HG03066 (cell line): ENCODE results near the gene GLRX.
"Not testable (repeated sequence)": the region's sequence is repeated elsewhere in the genome, so short reads cannot be mapped to it uniquely, and the experiment has no call there.

ENCODE experiments used
- ATAC-seq: cut with Tn5 transposase; IDR thresholded peaks from one replicate; pipeline ENCODE4 v1.9.1; 2021; ENCODE audit warnings: low read depth; ENCODE audit not compliant: unreplicated experiment

The GLRX gene

GRCh38 chr5:95832664-95833063 lies 10.1 kb upstream of the GLRX start:
- ATAC-seq = no peak

GRCh38 chr5:95830226-95830625 lies 7.7 kb upstream of the GLRX start:
- no peak for ATAC-seq

- no peak for ATAC-seq
These were observed 5.3 kb upstream of the GLRX start for GRCh38 chr5:95827892-95828246.

DNA sequence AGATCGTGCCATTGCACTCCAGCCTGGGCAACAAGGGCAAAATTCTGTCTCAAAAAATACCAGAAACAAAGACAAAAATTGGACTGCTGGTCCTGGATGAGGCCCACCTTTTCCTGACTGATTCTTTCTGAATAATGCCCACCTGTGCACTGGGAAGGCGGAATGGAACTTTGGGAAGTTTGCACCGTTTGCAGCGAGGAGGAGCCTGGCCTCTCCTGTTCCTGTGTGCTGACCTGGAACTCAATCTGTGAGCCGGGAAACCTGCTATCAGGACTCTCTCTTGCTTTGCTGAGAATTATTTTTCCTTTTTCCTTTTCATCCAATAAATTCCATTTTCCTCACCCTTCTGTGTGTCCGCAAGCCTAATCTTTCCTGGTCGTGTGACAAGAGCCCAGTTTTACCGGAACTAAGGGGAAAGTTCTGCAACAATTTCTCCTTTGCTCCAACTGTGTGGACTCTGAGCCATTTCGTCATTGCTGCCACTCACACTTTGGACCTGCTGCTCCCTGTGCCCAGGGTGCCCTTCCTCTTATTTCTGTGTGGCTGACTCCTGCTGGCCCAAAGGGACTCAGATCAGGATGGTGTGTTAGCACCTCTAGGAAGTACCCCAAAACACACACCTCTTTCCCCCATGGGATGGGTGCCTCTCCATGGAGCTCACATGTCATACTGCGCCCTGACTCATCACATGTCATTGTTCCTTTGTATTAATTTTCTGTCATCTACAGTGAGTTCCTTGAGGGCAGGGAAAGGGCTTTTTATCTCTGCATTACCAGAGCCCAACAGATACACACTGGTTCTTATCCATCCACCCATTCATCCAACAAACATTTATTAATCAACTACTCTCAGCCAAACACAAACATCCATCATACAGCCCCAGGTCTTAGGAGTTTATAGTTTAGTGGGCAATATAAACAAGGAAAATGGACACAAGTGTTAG lies 4.7 kb upstream of the GLRX start:
- no peak for ATAC-seq

DNA sequence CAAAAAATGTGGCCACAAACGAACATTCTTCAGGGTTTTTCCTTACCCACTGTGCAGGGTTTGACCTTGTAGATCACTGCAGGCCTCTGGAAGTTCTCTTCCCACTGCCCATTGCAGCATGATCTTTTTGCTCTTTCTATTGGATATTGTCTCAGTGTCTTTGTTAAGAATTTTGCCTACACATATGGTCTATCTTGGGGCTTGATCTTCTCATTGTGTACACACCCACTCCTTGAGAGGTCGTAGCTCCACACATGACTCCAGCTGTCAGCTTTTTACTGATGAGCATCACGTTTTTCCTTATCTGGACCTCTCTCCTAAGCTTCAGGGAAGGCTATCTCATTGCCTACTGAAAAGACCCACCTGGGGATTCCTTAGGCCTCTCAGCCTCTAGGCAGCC lies 3.0 kb upstream of the GLRX start:
- ATAC-seq = no peak

DNA sequence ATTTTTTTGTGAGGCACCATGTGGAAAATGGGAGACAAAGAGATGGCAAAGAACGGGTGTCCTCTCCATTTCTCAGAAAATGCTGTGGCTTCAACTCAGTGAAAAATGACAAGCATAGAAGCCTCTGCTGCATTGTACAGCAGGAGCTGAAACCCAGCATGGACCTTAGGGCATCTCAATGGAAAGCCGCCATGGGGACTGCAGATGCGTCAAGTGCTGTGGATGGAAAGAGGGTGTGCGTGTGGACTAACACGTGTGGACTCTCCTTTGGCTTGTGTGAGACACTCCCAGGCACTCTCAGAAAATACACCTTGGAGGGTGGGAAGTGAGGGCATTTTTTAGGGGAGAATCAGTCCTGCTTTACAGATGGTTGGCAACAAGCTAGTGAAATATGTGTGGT lies 2.2 kb upstream of the GLRX start:
- no peak for ATAC-seq

DNA sequence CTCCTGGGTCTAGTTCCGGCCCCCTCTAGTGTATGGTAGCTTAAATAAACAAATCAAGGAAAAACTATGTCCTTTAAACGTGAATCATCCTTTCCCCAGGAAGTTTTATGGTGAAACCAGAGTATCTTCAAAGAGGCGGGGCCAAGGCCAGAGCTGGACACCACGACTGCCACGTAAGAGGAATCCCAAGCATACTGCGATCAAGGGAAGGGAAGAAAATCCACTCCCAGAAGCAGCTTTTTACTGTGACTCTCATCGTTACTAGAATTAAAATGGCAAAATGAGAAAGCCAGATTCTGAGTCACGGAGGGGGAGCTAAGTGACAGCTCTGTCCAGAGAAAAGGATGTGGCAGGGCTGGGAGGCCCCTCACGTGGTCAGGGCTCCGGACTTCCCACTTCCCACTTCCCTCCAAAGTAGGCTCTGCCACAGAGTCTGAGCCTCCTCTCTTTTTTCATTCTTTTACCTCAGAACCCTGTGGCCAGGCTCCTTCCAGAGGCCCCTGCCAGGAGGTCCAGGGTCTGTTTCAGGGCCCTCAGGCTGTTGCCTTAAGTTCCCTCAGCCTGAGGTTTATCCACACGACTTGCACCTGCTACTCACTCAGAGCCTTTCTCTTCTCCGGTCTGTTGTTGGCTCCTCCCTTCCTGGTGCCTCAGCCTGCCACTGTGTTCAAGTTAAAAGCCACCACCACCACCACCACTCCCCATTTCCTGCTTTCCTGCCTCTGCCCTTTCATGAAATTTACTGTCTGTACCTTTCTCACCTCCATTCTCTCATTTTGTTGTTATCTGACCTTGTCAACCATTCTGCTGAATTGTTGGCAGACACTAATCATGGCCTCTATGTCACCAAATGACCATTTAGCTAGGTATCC lies 1.4 kb upstream of the GLRX start:
- ATAC-seq = peak; percentile 49

- no peak for ATAC-seq
These were observed 752 bp upstream of the GLRX start for GRCh38 chr5:95823218-95823737.

DNA sequence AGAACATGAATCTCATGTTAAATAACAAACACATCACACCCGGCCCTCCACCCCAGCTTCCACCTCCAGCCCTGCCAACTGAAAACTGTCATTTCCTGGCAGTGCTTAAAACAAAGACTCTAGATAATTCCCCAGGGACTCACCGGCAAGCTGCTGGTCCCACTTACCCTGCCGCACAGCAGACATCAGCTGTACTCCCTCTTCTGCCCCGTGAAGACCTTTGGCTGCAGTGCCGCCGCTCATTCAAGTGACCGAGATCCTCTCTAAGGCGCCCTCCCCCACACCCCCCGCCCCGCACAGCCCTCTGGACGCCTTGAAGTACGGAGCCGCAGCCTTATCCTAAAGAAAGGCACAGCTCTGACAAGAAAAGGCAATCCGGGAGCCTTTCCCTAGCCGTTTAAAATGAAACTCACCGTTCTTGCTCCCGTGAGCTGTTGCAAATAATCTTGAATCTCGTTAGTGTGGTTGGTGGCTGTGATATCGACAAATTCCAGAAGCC lies 434 bp downstream of the GLRX start:
- peak; percentile 32 for ATAC-seq

DNA sequence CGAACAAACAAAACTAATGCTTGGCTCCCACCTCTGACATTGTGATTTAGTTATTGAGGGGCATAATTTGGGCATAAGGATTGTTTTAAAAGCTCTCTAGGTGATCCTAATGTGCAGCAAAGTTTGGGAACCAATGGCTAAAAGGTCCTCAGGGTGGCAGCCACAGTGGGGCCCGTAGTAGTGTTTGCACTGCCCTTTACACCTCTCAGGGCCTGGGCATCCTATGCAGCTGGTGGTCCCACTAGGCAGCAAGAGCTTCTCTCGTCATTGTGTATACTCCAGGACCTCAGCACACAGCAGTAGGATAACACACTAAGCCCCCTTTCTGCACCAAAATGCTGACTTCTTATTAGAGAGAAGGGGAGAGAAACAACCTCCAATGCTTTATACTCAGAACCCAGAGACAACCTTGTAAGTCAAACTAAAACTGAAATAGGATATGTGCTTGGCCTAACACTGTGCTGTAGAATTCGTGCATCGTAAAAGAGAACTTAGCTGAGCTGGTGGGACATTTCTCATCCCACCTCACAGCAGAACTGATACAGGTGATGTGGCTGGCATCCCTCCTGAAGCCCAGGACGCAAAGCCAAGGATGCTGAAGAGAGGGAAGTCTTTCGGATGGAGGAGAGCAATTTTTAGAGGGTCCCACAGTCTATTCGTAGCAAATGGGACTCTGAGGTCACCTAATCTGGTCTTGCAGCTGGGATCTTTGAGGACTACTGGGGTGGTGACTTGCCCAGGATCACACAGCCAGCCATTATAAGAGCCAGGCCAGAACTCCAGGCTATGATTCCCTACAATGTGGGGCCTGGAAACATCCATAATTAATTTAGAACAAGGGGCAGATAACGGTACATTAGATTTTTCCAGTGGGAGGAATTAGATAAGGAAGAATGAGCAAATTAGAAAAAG lies 1.2 kb downstream of the GLRX start:
- ATAC-seq = no peak

DNA sequence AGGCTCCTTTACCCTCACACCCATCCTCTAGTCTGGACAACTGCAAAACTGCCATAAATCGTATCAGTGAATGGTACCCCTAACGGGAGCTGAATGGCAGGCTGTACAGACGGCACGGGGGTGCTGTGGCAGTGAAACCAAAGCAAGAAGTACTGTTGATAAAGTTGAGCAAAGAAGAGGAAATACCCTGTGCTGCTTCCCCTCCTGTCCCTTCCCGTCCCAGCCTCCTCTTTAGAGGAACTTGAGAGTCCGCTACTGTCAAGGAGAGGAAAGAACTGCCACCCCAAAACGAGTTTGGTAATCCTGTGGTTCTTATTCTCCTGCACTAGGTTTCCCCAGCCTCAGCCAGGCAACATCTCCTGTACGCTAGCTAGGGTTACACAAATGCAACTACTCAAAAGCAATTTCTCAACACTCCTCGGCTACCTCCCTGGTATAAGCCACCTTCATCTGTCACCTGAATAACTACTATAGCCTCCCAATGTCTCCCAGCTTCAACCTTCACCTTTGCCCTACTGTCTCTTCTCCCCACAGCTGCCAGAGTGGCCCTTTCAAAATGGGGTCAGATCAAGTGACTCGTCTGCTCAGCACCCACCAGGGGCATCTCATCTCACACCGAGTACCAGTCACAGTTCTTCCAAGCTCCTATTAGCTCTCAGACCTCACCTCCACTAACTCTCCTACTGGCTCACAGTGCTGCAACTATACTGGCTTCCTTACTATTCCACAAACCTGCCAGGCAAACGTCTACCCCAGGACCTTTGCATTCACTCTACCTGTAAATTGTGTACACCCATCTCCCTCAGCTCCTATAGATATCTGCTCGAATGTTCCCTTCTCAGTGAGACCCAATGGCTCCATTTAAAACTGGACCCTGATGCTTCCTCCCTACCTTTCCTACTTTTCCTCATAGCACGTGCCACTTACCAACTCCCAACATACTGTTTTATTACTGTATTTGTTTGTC lies 4.1 kb downstream of the GLRX start:
- ATAC-seq = no peak

DNA sequence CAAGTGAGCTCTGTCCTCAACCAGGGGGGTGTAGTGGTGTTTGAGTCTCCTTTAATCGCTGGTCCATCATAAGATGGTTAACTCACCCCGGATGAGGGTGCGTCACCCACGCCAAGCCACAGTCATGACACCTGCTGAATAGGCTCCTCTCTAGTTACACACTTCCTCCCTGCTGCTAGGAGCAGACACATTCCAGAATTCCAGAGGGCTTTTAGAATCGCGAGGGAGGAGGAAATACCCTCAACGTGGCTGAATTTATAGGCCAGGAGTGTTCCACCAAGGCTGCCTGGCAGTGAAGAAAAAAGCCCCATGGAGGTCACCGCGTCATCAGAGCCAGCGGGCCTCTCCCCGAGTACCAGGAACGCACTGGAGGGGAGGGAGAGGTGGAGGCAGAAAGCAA lies 5.1 kb downstream of the GLRX start:
- ATAC-seq = no peak

GRCh38 chr5:95816776-95817175 lies 5.8 kb downstream of the GLRX start:
- no peak for ATAC-seq

GRCh38 chr5:95816341-95816740 lies 6.2 kb downstream of the GLRX start:
- ATAC-seq = no peak

- ATAC-seq = no peak
These were observed 7.3 kb downstream of the GLRX start for GRCh38 chr5:95815155-95815729.

- ATAC-seq = not testable (repeated sequence)
These were observed 9.5 kb downstream of the GLRX start for GRCh38 chr5:95813035-95813434.

- ATAC-seq = no peak
These were observed 10.5 kb downstream of the GLRX start for GRCh38 chr5:95812074-95812471.

- ATAC-seq = not testable (repeated sequence)
These were observed 11.0 kb downstream of the GLRX start for GRCh38 chr5:95811461-95812073.
